H9 (cell line): ENCODE results near the gene PC. TPM values are rescaled to one million over a fixed set of nuclear protein-coding genes. Genes with fewer than 3 reads are reported as not detected.
A peak's percentile ranks its signal among the peaks of the same experiment; 100 is the strongest.

Source experiments
- DNase-seq: peaks from one replicate; pipeline ENCODE4 v3.0.0-alpha.2; 2017
- H2AFZ ChIP-seq: one replicate; pipeline ENCODE4 v1.6.1; 2013; ENCODE audit warnings: mild to moderate bottlenecking, low read length, control low read depth, moderate library complexity
- H2AK5ac ChIP-seq: 2 replicates; pipeline ENCODE4 v1.6.1; 2013; ENCODE audit warnings: low read length, control low read depth, mixed read lengths; ENCODE audit not compliant: insufficient read length
- H2BK120ac ChIP-seq: one replicate; pipeline ENCODE4 v1.6.1; 2013; ENCODE audit warnings: low read depth, mild to moderate bottlenecking, low read length, control low read depth, inconsistent platforms; ENCODE audit not compliant: poor library complexity, severe bottlenecking
- H2BK12ac ChIP-seq: 2 replicates; pipeline ENCODE4 v1.6.1; 2013; ENCODE audit warnings: low read length, control low read depth, mixed read lengths, low read depth; ENCODE audit not compliant: insufficient read length
- H2BK15ac ChIP-seq: 2 replicates; pipeline ENCODE4 v1.6.1; 2013; ENCODE audit warnings: low read depth, low read length, control low read depth
- H2BK20ac ChIP-seq: one replicate; pipeline ENCODE4 v1.6.1; 2013; ENCODE audit warnings: low read depth, mild to moderate bottlenecking, low read length, control low read depth, inconsistent platforms; ENCODE audit not compliant: poor library complexity, severe bottlenecking
- H2BK5ac ChIP-seq: 2 replicates; pipeline ENCODE4 v1.6.1; 2013; ENCODE audit warnings: low read length, control low read depth, mixed read lengths; ENCODE audit not compliant: insufficient read length
- H3K14ac ChIP-seq: 2 replicates; pipeline ENCODE4 v1.6.1; 2013; ENCODE audit warnings: low read length, control low read depth; ENCODE audit not compliant: insufficient read depth
- H3K18ac ChIP-seq: 2 replicates; pipeline ENCODE4 v1.6.1; 2013; ENCODE audit warnings: low read depth, mild to moderate bottlenecking, mixed read lengths, low read length, control low read depth; ENCODE audit not compliant: insufficient read length
- H3K23ac ChIP-seq: 2 replicates; pipeline ENCODE4 v1.6.1; 2013; ENCODE audit warnings: low read length, control low read depth, mixed read lengths, low read depth; ENCODE audit not compliant: insufficient read length
- H3K23me2 ChIP-seq: 2 replicates; pipeline ENCODE4 v1.6.1; 2013; ENCODE audit warnings: low read depth, mild to moderate bottlenecking, mixed read lengths, low read length, control low read depth; ENCODE audit not compliant: insufficient read length, poor library complexity, severe bottlenecking
- H3K27ac ChIP-seq: 2 replicates; pipeline ENCODE4 v1.5.1; 2013; ENCODE audit warnings: low read length, control low read depth, mixed read lengths, low read depth; ENCODE audit not compliant: insufficient read length
- H3K27me3 ChIP-seq: 2 replicates; pipeline ENCODE4 v1.6.1; 2013; ENCODE audit warnings: low read length, control low read depth, inconsistent platforms; ENCODE audit not compliant: insufficient read depth
- H3K4ac ChIP-seq: 2 replicates; pipeline ENCODE4 v1.6.1; 2013; ENCODE audit warnings: low read depth, mild to moderate bottlenecking, control low read depth, inconsistent platforms, low read length, moderate library complexity
- H3K4me1 ChIP-seq: 2 replicates; pipeline ENCODE4 v1.6.1; 2013; ENCODE audit warnings: low read length, control low read depth, inconsistent platforms; ENCODE audit not compliant: insufficient read depth
- H3K4me2 ChIP-seq: 2 replicates; pipeline ENCODE4 v1.6.1; 2013; ENCODE audit warnings: low read length, control low read depth, mixed read lengths; ENCODE audit not compliant: insufficient read length, insufficient read depth
- H3K56ac ChIP-seq: 2 replicates; pipeline ENCODE4 v1.6.1; 2013; ENCODE audit warnings: low read depth, mild to moderate bottlenecking, mixed read lengths, low read length, control low read depth; ENCODE audit not compliant: insufficient read length
- H3K79me1 ChIP-seq: 2 replicates; pipeline ENCODE4 v1.6.1; 2013; ENCODE audit warnings: low read depth, mild to moderate bottlenecking, moderate library complexity, low read length, control low read depth, inconsistent platforms; ENCODE audit not compliant: insufficient read depth, poor library complexity, severe bottlenecking
- H3K79me2 ChIP-seq: 2 replicates; pipeline ENCODE4 v1.6.1; 2013; ENCODE audit warnings: low read length, control low read depth, inconsistent platforms; ENCODE audit not compliant: insufficient read depth
- H3K9ac ChIP-seq: 2 replicates; pipeline ENCODE4 v1.6.1; 2013; ENCODE audit warnings: low read length, control low read depth, mixed read lengths; ENCODE audit not compliant: insufficient read length; ENCODE audit errors: extremely low read depth
- H3K9me3 ChIP-seq: one replicate; pipeline ENCODE4 v1.6.1; 2013; ENCODE audit warnings: low read depth, low read length, inconsistent platforms; ENCODE audit not compliant: control insufficient read depth
- H3T11ph ChIP-seq: one replicate; pipeline ENCODE4 v1.6.1; 2013; ENCODE audit warnings: mild to moderate bottlenecking, low read length, control low read depth, inconsistent platforms
- H4K20me1 ChIP-seq: one replicate; pipeline ENCODE4 v1.6.1; 2013; ENCODE audit not compliant: control insufficient read depth, insufficient read length, insufficient read depth
- H4K5ac ChIP-seq: 2 replicates; pipeline ENCODE4 v1.6.1; 2013; ENCODE audit warnings: low read depth, mild to moderate bottlenecking, mixed read lengths, low read length, control low read depth; ENCODE audit not compliant: insufficient read length
- H4K8ac ChIP-seq: replicated peaks from 2 replicates; pipeline ENCODE4 v1.6.1; 2013; ENCODE audit warnings: low read length, control low read depth, mixed read lengths, low read depth; ENCODE audit not compliant: insufficient read length
- H4K91ac ChIP-seq: 2 replicates; pipeline ENCODE4 v1.6.1; 2013; ENCODE audit warnings: low read depth, mild to moderate bottlenecking, moderate library complexity, mixed read lengths, low read length, control low read depth; ENCODE audit not compliant: insufficient read length
- H3K27ac Mint-ChIP-seq, 3 experiments: 2 replicates in 2 of 3; 3 replicates in 1 of 3; pipeline ENCODE4 v1.8.0; 2020 to 2021; ENCODE audit warnings: mixed read lengths in 3 of 3, mild to moderate bottlenecking in 1 of 3, moderate library complexity in 1 of 3
- H3K27me3 Mint-ChIP-seq: 2 replicates; pipeline ENCODE4 v1.8.0; 2021; ENCODE audit warnings: low read depth, mild to moderate bottlenecking, moderate library complexity, mixed read lengths
- H3K36me3 Mint-ChIP-seq, 3 experiments: 2 replicates in 2 of 3; 3 replicates in 1 of 3; pipeline ENCODE4 v1.8.0; 2020 to 2021; ENCODE audit warnings: low read depth in 3 of 3, mixed read lengths in 3 of 3; ENCODE audit not compliant: insufficient read depth in 1 of 3
- H3K4me1 Mint-ChIP-seq, 2 experiments: 2 replicates each; pipeline ENCODE4 v1.8.0; 2020; ENCODE audit warnings: mixed read lengths in 2 of 2
- H3K4me3 Mint-ChIP-seq, 2 experiments: 2 replicates in 1 of 2; 3 replicates in 1 of 2; pipeline ENCODE4 v1.8.0; 2020 to 2021; ENCODE audit warnings: mild to moderate bottlenecking in 2 of 2, mixed read lengths in 2 of 2, moderate library complexity in 1 of 2
- H3K9me3 Mint-ChIP-seq, 2 experiments: 2 replicates in 1 of 2; 3 replicates in 1 of 2; pipeline ENCODE4 v1.8.0; 2020; ENCODE audit warnings: mild to moderate bottlenecking in 2 of 2, mixed read lengths in 2 of 2, moderate library complexity in 1 of 2
- WGBS: extraction: QIAGEN DNeasy Blood & Tissue Kit; methylation state at CpG from one replicate; pipeline ENCODE4 v1.1.7; 2013; ENCODE audit warnings: missing lambda C conversion rate, low lambda C conversion rate, mixed read lengths; ENCODE audit not compliant: insufficient read length; ENCODE audit errors: extremely low coverage; 5-methylcytosine and 5-hydroxymethylcytosine counted together
- total RNA-seq: library from RNA; stranded (reverse); gene quantifications from 2 replicates; pipeline ENCODE4 v1.2.1, GENCODE V29; 2021
- TF ChIP-seq, protein P1 (sequence below): fragments of 200-600 bp; sonication (generic); conservative IDR thresholded peaks from 3 replicates; pipeline ENCODE4 v1.8.0; 2021; ENCODE audit warnings: antibody characterized with exemption, mild to moderate bottlenecking

Gene PC
- total RNA-seq, 1 experiment from 2014 or later, result 32.6 TPM

DNA sequence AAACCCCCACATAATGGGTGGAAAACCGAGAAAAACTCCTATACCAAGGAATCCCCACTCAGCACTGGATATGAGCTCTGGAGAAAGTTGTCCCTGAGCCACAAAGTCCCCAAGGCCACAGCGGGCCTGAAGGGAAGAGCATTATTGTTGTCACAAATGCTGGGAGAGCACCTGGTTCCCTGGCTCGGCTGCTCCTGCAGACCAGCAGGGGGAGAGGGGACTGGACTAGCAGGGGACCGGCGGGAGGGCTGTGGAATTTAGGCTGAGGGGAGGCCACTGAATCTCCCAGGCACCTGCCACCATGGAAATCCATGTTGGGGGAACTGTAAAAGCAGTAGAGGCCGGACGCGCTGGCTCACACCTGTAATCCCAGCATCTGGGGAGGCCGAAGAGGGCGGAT lies 7.0 kb downstream of the PC start:
- H2BK20ac ChIP-seq, result no peak overlapping the region

More for the DNA sequence above, 7.0 kb downstream of the PC start:
- H3K27ac ChIP-seq, result no peak overlapping the region
- Mint-ChIP-seq H3K4me3 (no peak overlapping the region; a peak in 1 of 5 replicates), H3K9me3 (no peaks in the 10 kb centered on the region), H3K4me1 (peaks cover 22 to 25% of the 10 kb centered on the region in 2 experiments), H3K36me3 (peaks cover 0 to 17% (median 11%) of the 10 kb centered on the region in 3 experiments), H3K27ac (peak overlapping the region in 2 of 3 experiments; percentile 30 to 61; a peak in 3 of 7 replicates), H3K27me3 (no peaks in the 10 kb centered on the region; the same call in 1 of the 2 replicates)
- no peak overlapping the region; the same call in 1 of the 2 replicates for H2BK15ac ChIP-seq
- DNase-seq, result peak; percentile 67
- WGBS, result no CpG with 5 or more reads among the region's 10 CpGs
- H2BK5ac ChIP-seq, result no peak overlapping the region
- H2AFZ ChIP-seq, result no peak overlapping the region
- no peak overlapping the region for H3K56ac ChIP-seq
- no peaks in the 10 kb centered on the region for H3K4me1 ChIP-seq
- H3K23ac ChIP-seq, result no peak overlapping the region
- H3K4me2 ChIP-seq, result no peak overlapping the region
- H2BK12ac ChIP-seq, result no peak overlapping the region
- H3K9me3 ChIP-seq, result no peaks in the 10 kb centered on the region
- H2AK5ac ChIP-seq, result no peak overlapping the region
- H3K79me1 ChIP-seq, result no peaks in the 10 kb centered on the region
- H4K8ac ChIP-seq, result no peak overlapping the region
- TF ChIP-seq, protein P1, sequence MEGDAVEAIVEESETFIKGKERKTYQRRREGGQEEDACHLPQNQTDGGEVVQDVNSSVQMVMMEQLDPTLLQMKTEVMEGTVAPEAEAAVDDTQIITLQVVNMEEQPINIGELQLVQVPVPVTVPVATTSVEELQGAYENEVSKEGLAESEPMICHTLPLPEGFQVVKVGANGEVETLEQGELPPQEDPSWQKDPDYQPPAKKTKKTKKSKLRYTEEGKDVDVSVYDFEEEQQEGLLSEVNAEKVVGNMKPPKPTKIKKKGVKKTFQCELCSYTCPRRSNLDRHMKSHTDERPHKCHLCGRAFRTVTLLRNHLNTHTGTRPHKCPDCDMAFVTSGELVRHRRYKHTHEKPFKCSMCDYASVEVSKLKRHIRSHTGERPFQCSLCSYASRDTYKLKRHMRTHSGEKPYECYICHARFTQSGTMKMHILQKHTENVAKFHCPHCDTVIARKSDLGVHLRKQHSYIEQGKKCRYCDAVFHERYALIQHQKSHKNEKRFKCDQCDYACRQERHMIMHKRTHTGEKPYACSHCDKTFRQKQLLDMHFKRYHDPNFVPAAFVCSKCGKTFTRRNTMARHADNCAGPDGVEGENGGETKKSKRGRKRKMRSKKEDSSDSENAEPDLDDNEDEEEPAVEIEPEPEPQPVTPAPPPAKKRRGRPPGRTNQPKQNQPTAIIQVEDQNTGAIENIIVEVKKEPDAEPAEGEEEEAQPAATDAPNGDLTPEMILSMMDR, result peak; percentile 55
- H3K79me2 ChIP-seq, result no peaks in the 10 kb centered on the region
- no peaks in the 10 kb centered on the region for H3K27me3 ChIP-seq
- no peak overlapping the region for H3K18ac ChIP-seq
- H2BK120ac ChIP-seq, result no peak overlapping the region
- H4K91ac ChIP-seq, result no peak overlapping the region
- no peaks in the 10 kb centered on the region for H4K20me1 ChIP-seq
- H3K9ac ChIP-seq, result no peak overlapping the region
- no peak overlapping the region for H3K4ac ChIP-seq
- no peak overlapping the region for H4K5ac ChIP-seq
- H3T11ph ChIP-seq, result no peak overlapping the region
- no peaks in the 10 kb centered on the region for H3K23me2 ChIP-seq
- H3K14ac ChIP-seq, result no peak overlapping the region; the same call in 1 of the 2 replicates
